ENCODE data around the gene ALAD.

ALAD gene

GRCh38 chr9:113349066-113349444 lies 52.0 kb downstream of the ALAD start:
- DNase-seq (ENCODE audit: low read depth in 2 of 2), result no peak

DNA sequence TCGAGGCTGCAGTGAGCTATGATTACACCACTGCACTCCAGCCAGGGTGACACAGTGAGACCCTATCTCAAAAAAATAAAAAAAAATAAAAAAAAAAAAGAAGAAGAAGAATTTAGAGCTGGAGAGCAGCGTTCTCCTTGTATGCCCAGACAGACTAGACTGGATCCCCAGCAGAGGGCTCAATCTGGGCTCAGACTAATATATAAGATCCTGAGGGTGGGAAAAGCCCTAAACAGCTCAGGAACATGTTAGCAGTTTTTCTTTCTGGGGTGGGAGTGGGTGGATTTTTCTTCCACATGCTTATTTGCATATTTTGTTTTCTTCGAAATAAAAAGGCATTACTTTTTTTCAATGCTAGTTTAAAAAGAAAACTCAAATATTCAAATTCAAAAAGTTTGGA lies 52.6 kb downstream of the ALAD start:
- DNase-seq (ENCODE audit: low read depth in 2 of 2), result no peak

GRCh38 chr9:113345671-113346070 lies 55.4 kb downstream of the ALAD start:
- DNase-seq (ENCODE audit: low read depth in 2 of 2), result no peak

DNA sequence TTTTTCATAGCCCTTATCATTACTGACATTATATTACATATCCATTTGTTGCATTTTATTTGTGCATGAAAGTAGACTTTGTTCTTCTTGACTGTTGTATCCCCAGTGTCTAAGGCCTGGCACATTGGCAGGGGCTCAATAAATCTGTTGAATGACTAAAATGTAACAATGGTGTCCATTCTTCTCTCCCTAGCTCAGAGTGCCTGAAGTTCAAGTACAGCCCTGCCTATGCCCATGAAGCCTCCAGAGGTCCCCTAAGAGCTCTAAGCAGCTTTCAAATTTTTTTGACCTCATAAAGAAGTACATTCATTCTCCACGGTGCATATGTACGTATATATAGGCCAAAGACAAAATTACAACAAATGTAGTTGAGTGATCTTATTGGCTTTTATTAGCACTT lies 55.9 kb downstream of the ALAD start:
- DNase-seq (ENCODE audit: low read depth in 2 of 2), result no peak

- no peak for DNase-seq (ENCODE audit: low read depth in 2 of 2)
Measured at GRCh38 chr9:113343732-113344231, 57.3 kb downstream of the ALAD start.

DNA sequence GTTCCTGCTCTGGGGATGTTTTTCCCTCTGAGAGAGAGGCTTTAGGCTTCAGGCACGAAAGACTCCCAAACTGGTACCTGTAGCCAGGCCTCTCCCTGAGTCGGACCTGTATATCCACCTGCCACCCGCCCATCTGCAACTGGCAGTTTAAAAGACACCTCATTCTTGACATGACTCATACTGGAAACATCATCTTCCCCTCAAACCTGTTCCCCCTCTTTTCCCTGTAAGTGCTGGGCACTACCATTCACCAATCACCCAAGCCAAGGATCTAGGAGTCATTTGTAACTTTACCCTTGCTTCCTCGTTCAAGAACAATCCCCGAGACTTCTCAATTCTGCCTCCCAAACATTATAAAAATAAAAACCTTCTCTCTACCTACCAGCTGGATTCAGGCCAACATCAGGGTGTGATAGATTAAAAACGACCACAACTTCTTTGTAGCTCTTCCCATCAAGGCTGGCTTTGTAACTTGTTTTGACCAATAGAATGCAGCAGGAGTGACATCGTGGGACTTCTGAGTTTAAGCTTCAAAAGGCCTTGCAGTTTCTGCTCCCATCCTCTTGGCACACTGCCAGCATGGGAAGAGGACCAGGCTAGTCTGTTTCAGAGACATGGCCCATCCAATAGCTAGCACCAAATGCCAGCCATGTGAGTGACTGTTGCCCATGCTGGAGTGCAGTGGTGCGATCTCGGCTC lies 59.2 kb downstream of the ALAD start:
- no peak for DNase-seq (ENCODE audit: low read depth in 2 of 2)

GRCh38 chr9:113340011-113340699 lies 60.9 kb downstream of the ALAD start, which contains the start of gene WDR31:
WDR31 (minus strand) TSS chr9:113340275; CDS start chr9:113332022, 8,253 bp downstream.
- peak; percentile 74 for DNase-seq (ENCODE audit: low read depth in 2 of 2)

DNA sequence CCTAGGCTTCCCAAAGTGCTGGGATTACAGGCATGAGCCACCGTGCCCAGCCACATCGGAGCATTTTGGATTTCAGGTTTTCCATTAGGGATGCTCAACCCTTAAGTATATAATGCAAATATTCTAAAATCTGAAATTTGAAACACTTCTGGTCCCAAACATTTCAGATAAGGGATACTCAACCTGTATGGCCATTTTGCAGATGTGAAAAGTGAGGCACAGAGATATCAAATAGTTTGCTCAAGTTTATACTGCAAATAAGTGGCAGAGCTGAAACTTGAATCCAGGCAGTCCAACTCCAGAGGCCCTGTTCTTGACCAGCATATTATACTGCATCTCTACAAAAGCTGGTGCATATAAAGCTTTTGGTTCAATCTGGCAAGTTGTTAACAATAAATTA lies 63.4 kb downstream of the ALAD start:
- DNase-seq (ENCODE audit: low read depth in 2 of 2), result no peak
